HepG2 (cell line): ENCODE measurements around the gene PFKM. TPM values are rescaled to one million over a fixed set of nuclear protein-coding genes. Genes with fewer than 3 reads are reported as not detected.

Source experiments
- ARNT2 ChIP-seq: sonication (generic); formaldehyde crosslinking; IDR thresholded peaks from 2 replicates; pipeline ENCODE4 v1.8.0; 2022; ENCODE audit warnings: mild to moderate bottlenecking, low read depth, missing genetic modification reagents, moderate library complexity
- ATAD3A ChIP-seq: sonication (generic); formaldehyde crosslinking; IDR thresholded peaks from 2 replicates; pipeline ENCODE4 v1.4.0; 2020; ENCODE audit warnings: missing genetic modification reagents
- CCAR2 ChIP-seq: fragments of 200-400 bp; formaldehyde crosslinking; optimal IDR thresholded peaks from 2 replicates; pipeline ENCODE3; 2018; ENCODE audit warnings: low read depth, mild to moderate bottlenecking, low read length, moderate library complexity
- CENPX ChIP-seq: sonication (generic); formaldehyde crosslinking; IDR thresholded peaks from 2 replicates; pipeline ENCODE4 v1.9.0; 2021; ENCODE audit warnings: mild to moderate bottlenecking, missing genetic modification reagents, moderate library complexity
- DPF2 ChIP-seq: sonication (generic); formaldehyde crosslinking; IDR thresholded peaks from 2 replicates; pipeline ENCODE4 v1.4.0; 2020; ENCODE audit warnings: mild to moderate bottlenecking, low read depth, missing genetic modification reagents, borderline replicate concordance
- EEA1 ChIP-seq: sonication (generic); formaldehyde crosslinking; IDR thresholded peaks from 2 replicates; pipeline ENCODE4 v1.5.1; 2020; ENCODE audit warnings: mild to moderate bottlenecking, missing genetic modification reagents, borderline replicate concordance
- MED1 ChIP-seq: sonication (generic); formaldehyde crosslinking; IDR thresholded peaks from 2 replicates; pipeline ENCODE4 v1.4.0; 2020; ENCODE audit warnings: missing genetic modification reagents
- NBN ChIP-seq: fragments of 450-650 bp; conservative IDR thresholded peaks from 2 replicates; pipeline ENCODE4 v1.6.1; 2017
- SALL2 ChIP-seq: sonication (generic); formaldehyde crosslinking; IDR thresholded peaks from 2 replicates; pipeline ENCODE4 v1.8.1; 2023; ENCODE audit warnings: mild to moderate bottlenecking, missing genetic modification reagents, inconsistent platforms
- SATB2 ChIP-seq: sonication (generic); formaldehyde crosslinking; IDR thresholded peaks from 2 replicates; pipeline ENCODE4 v1.5.0; 2020; ENCODE audit warnings: missing genetic modification reagents
- ZBTB1 ChIP-seq: sonication (generic); formaldehyde crosslinking; IDR thresholded peaks from 2 replicates; pipeline ENCODE4 v1.4.0; 2020; ENCODE audit warnings: missing genetic modification reagents, borderline replicate concordance
- ZNF564 ChIP-seq: sonication (generic); formaldehyde crosslinking; IDR thresholded peaks from 2 replicates; pipeline ENCODE4 v1.8.1; 2023; ENCODE audit warnings: mild to moderate bottlenecking, missing genetic modification reagents
- ZNF775 ChIP-seq: sonication (generic); formaldehyde crosslinking; IDR thresholded peaks from 2 replicates; pipeline ENCODE4 v1.4.0; 2020; ENCODE audit warnings: missing genetic modification reagents, mild to moderate bottlenecking, moderate library complexity, borderline replicate concordance
- ZNF878 ChIP-seq: sonication (generic); formaldehyde crosslinking; IDR thresholded peaks from 2 replicates; pipeline ENCODE4 v1.8.1; 2023; ENCODE audit warnings: mild to moderate bottlenecking, missing genetic modification reagents, moderate library complexity
- ZNF883 ChIP-seq: sonication (generic); formaldehyde crosslinking; IDR thresholded peaks from 2 replicates; pipeline ENCODE4 v1.5.1; 2020; ENCODE audit warnings: mild to moderate bottlenecking, missing genetic modification reagents; ENCODE audit errors: not compliant biosample characterization
- polyA plus RNA-seq, 8 experiments: library from polyadenylated mRNA; depleted of rRNA in 3 of 8; stranded (reverse) in 7 of 8; unstranded in 1 of 8; fragments of >200 nt; fragmentation: Illumina TruSeq in 4 of 8; extraction: Trizol in 4 of 8; gene quantifications; 2 replicates each; pipeline versions ENCODE4 v1.2.1 to v1.2.3, GENCODE V29; 2011 to 2016; ENCODE audit warnings: low read depth in 4 of 8, missing spikeins in 1 of 8, mixed read lengths in 1 of 8; ENCODE audit not compliant: insufficient read depth in 1 of 8
- total RNA-seq, 5 experiments: library from RNA; depleted of rRNA; stranded (reverse); fragments of >200 nt; fragmentation: Illumina TruSeq; extraction: Trizol; gene quantifications; 2 replicates each; pipeline ENCODE4 v1.2.3, GENCODE V29; 2016; ENCODE audit warnings: low read depth in 1 of 5
- TF ChIP-seq, protein P1 (sequence below): sonication (generic); formaldehyde crosslinking; IDR thresholded peaks from 2 replicates; pipeline ENCODE4 v1.4.0; 2020; ENCODE audit warnings: missing genetic modification reagents
- TF ChIP-seq, protein P2 (sequence below): sonication (generic); formaldehyde crosslinking; IDR thresholded peaks from 2 replicates; pipeline ENCODE4 v1.5.0; 2020; ENCODE audit warnings: mild to moderate bottlenecking, missing genetic modification reagents, borderline replicate concordance
- TF ChIP-seq, protein P3 (sequence below): sonication (generic); formaldehyde crosslinking; IDR thresholded peaks from 2 replicates; pipeline ENCODE4 v1.4.0; 2020; ENCODE audit warnings: mild to moderate bottlenecking, missing genetic modification reagents
- TF ChIP-seq, protein P4 (sequence below), 2 experiments: fragments of 450-650 bp in 1 of 2; sonication (generic) in 1 of 2; formaldehyde crosslinking; IDR thresholded peaks; 2 replicates each; pipeline versions ENCODE4 v1.5.0 to v1.8.0; 2020 to 2022; ENCODE audit warnings: mild to moderate bottlenecking in 1 of 2, missing genetic modification reagents in 1 of 2

The PFKM gene
- total and polyA plus RNA-seq, 2 of the 13 experiments (the other 11 are each of a cell fraction or from before 2014, with no cell fraction given): 1.9 to 2.4 TPM

DNA sequence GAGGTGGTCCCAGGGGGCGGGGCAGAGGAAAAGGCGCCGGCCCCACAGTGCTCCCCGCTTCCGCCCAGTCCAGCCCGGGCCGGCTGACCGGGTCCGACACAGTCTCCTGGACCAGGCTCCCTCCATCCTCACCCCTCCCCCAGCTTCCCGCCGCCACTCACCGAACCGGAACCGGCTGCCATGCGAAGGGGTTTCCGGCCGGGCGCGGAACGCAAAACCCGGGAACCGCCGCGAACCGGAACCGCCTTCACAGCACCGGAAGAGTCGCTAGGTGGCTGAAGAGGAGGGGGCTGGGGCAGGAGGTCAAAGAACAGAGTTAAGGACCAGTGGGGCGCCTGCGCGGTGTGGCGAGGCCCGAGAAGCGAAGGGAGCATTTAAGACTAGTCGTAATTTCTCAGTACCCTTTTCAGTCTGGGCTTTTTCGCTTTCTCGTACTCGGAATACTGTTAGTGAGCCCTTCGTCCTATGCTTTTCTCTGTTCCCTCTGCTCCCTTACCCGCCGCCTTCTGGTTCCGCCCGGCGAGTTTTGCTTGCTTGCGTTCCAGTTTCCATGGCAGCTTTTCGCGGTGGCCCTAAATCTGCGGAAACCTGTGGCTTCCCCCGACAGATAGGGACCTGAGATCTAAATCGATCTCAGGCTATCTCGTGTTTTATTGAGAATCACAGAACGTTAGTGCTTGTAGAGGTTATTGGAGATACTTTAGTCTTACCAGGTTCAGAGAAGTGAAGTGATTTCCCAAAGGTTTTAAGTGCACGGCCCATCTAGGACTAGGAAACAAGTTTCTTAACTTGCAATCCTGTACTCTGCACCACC is 13.1 kb upstream of the PFKM start, which contains the start of gene SENP1 (continued):
- TF ChIP-seq ARNT2 (CRISPR knock-in tag) (peak; percentile 70), CCAR2 (peak; percentile 22), MED1 (CRISPR knock-in tag) (peak; percentile 52; the same call in 1 of the 2 replicates), ZNF564 (no peak), DPF2 (CRISPR knock-in tag) (no peak), CENPX (CRISPR knock-in tag) (no peak), ZNF878 (CRISPR knock-in tag) (0 out of 2 replicates have a peak, but pooled peaks have one; percentile 44), EEA1 (0 out of 2 replicates have a peak, but pooled peaks have one; percentile 37), ZNF775 (CRISPR knock-in tag) (no peak), SALL2 (CRISPR knock-in tag) (no peak), NBN (no peak), ZBTB1 (CRISPR knock-in tag) (no peak), ZNF883 (CRISPR knock-in tag) (no peak), ATAD3A (no peak), SATB2 (CRISPR knock-in tag) (no peak)
- TF ChIP-seq, protein P1, sequence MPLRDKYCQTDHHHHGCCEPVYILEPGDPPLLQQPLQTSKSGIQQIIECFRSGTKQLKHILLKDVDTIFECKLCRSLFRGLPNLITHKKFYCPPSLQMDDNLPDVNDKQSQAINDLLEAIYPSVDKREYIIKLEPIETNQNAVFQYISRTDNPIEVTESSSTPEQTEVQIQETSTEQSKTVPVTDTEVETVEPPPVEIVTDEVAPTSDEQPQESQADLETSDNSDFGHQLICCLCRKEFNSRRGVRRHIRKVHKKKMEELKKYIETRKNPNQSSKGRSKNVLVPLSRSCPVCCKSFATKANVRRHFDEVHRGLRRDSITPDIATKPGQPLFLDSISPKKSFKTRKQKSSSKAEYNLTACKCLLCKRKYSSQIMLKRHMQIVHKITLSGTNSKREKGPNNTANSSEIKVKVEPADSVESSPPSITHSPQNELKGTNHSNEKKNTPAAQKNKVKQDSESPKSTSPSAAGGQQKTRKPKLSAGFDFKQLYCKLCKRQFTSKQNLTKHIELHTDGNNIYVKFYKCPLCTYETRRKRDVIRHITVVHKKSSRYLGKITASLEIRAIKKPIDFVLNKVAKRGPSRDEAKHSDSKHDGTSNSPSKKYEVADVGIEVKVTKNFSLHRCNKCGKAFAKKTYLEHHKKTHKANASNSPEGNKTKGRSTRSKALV (CRISPR knock-in tag): 0 out of 2 replicates have a peak, but pooled peaks have one; percentile 17
- TF ChIP-seq, protein P2, sequence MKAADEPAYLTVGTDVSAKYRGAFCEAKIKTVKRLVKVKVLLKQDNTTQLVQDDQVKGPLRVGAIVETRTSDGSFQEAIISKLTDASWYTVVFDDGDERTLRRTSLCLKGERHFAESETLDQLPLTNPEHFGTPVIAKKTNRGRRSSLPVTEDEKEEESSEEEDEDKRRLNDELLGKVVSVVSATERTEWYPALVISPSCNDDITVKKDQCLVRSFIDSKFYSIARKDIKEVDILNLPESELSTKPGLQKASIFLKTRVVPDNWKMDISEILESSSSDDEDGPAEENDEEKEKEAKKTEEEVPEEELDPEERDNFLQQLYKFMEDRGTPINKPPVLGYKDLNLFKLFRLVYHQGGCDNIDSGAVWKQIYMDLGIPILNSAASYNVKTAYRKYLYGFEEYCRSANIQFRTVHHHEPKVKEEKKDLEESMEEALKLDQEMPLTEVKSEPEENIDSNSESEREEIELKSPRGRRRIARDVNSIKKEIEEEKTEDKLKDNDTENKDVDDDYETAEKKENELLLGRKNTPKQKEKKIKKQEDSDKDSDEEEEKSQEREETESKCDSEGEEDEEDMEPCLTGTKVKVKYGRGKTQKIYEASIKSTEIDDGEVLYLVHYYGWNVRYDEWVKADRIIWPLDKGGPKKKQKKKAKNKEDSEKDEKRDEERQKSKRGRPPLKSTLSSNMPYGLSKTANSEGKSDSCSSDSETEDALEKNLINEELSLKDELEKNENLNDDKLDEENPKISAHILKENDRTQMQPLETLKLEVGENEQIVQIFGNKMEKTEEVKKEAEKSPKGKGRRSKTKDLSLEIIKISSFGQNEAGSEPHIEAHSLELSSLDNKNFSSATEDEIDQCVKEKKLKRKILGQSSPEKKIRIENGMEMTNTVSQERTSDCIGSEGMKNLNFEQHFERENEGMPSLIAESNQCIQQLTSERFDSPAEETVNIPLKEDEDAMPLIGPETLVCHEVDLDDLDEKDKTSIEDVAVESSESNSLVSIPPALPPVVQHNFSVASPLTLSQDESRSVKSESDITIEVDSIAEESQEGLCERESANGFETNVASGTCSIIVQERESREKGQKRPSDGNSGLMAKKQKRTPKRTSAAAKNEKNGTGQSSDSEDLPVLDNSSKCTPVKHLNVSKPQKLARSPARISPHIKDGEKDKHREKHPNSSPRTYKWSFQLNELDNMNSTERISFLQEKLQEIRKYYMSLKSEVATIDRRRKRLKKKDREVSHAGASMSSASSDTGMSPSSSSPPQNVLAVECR (CRISPR knock-in tag): peak; percentile 92
- TF ChIP-seq, protein P3, sequence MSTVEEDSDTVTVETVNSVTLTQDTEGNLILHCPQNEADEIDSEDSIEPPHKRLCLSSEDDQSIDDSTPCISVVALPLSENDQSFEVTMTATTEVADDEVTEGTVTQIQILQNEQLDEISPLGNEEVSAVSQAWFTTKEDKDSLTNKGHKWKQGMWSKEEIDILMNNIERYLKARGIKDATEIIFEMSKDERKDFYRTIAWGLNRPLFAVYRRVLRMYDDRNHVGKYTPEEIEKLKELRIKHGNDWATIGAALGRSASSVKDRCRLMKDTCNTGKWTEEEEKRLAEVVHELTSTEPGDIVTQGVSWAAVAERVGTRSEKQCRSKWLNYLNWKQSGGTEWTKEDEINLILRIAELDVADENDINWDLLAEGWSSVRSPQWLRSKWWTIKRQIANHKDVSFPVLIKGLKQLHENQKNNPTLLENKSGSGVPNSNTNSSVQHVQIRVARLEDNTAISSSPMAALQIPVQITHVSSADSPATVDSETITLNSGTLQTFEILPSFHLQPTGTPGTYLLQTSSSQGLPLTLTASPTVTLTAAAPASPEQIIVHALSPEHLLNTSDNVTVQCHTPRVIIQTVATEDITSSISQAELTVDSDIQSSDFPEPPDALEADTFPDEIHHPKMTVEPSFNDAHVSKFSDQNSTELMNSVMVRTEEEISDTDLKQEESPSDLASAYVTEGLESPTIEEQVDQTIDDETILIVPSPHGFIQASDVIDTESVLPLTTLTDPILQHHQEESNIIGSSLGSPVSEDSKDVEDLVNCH: no peak
- TF ChIP-seq, protein P4, sequence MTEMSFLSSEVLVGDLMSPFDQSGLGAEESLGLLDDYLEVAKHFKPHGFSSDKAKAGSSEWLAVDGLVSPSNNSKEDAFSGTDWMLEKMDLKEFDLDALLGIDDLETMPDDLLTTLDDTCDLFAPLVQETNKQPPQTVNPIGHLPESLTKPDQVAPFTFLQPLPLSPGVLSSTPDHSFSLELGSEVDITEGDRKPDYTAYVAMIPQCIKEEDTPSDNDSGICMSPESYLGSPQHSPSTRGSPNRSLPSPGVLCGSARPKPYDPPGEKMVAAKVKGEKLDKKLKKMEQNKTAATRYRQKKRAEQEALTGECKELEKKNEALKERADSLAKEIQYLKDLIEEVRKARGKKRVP (CRISPR knock-in tag; IDR thresholded peaks at IDR 0.05): peak in 1 of 2 experiments; percentile 43; a peak in 1 of 4 replicates
